ENCODE measurements around the gene KBTBD13. TPM values are rescaled to one million over a fixed set of nuclear protein-coding genes. Genes with fewer than 3 reads are reported as not detected.

The KBTBD13 gene
- total RNA-seq (ENCODE audit: low replicate concordance) = not detected in 2 replicates
- long read RNA-seq = 0 reads

DNA sequence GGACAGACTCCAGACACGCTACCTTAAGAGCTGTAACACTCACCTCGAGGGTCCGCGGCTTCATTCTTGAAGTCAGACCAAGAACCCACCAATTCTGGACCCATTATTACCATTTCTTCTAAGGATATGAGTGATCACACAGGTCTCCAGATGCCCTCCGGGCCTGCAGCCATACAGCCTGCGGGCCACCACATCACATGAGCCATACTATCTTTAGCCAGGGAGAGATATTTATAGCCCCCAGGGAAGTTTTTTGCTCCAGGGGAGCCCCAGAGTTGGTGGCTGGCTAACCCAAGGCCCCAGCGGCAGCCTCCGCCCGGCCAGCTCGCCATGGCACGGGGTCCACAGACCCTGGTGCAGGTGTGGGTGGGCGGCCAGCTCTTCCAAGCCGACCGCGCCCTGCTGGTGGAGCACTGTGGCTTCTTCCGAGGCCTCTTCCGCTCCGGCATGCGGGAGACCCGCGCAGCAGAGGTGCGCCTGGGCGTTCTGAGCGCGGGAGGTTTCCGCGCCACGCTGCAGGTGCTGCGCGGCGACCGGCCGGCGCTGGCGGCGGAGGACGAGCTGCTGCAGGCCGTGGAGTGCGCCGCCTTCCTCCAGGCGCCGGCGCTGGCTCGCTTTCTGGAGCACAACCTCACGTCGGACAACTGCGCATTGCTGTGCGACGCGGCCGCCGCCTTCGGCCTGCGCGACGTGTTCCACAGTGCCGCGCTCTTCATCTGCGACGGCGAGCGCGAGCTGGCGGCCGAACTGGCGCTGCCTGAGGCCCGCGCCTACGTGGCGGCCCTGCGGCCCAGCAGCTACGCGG is at the start of gene KBTBD13:
KBTBD13 (plus strand) TSS at position 261 of the 805 bp plus-strand sequence; CDS start at position 331, 70 bp downstream.
- DNase-seq (ENCODE audit: extremely low spot score, unreplicated experiment) = no peak

DNA sequence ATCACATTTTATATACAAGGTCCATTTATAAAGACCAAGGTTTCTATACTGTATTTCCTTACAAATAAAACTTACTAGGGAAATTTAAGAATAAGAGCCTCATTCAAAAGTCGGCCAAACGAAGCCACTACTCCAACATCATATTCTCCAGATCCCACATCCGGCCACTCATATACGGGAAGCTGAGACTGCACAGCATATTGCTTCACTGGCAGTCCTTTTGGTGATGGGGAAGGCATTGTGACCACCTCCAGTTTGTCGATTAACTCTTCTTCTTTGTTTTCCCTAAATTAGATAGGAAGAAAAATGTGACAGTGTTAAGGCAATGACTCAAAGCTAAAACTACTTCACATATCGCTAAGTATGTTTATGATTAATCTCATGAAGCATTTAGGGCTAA is 49.8 kb upstream of the KBTBD13 start:
- H3K4me3 Mint-ChIP-seq = peak overlapping the region; percentile 39
- TF ChIP-seq, protein P1, sequence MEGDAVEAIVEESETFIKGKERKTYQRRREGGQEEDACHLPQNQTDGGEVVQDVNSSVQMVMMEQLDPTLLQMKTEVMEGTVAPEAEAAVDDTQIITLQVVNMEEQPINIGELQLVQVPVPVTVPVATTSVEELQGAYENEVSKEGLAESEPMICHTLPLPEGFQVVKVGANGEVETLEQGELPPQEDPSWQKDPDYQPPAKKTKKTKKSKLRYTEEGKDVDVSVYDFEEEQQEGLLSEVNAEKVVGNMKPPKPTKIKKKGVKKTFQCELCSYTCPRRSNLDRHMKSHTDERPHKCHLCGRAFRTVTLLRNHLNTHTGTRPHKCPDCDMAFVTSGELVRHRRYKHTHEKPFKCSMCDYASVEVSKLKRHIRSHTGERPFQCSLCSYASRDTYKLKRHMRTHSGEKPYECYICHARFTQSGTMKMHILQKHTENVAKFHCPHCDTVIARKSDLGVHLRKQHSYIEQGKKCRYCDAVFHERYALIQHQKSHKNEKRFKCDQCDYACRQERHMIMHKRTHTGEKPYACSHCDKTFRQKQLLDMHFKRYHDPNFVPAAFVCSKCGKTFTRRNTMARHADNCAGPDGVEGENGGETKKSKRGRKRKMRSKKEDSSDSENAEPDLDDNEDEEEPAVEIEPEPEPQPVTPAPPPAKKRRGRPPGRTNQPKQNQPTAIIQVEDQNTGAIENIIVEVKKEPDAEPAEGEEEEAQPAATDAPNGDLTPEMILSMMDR (conservative IDR thresholded peaks at IDR 0.05) = no peak
- no peak for DNase-seq (ENCODE audit: extremely low spot score, unreplicated experiment)

More for the DNA sequence above, at the start of gene KBTBD13:
- H3K36me3 Mint-ChIP-seq = no peaks in the 10 kb centered on the region
- H3K27me3 Mint-ChIP-seq = peaks cover 25% of the 10 kb centered on the region
- H3K4me1 Mint-ChIP-seq (ENCODE audit: unreplicated experiment) = peaks cover 24% of the 10 kb centered on the region
- H3K9me3 Mint-ChIP-seq = no peaks in the 10 kb centered on the region
- H3K27ac Mint-ChIP-seq = peak within 1 kb of the TSS; percentile 5
- TF ChIP-seq, protein P1 (conservative IDR thresholded peaks at IDR 0.05) = no peak
- H3K4me3 Mint-ChIP-seq = no peak within 1 kb of the TSS

DNA sequence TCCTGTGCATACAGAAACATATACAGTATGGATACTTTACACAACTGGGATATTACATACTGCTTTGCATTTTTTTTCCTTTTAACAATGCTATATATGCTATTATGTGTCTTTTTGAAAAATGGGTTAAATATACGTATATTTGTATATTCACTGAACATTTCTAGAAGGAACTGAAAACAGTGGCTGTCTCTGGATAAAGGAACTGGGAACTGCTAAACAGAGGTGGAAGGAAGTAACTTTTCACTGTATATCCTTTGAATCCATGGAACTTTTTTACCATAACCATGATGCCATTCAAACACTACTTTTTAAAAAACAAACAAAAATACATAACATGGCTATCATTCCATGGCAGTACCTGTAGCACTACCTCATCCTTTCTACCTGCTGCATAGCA is 49.0 kb upstream of the KBTBD13 start:
- Mint-ChIP-seq H3K4me1 (ENCODE audit: unreplicated experiment) (peaks cover 21% of the 10 kb centered on the region), H3K27ac (no peak overlapping the region), H3K4me3 (peak overlapping the region; percentile 91), H3K9me3 (no peaks in the 10 kb centered on the region), H3K27me3 (peaks cover 5% of the 10 kb centered on the region), H3K36me3 (peaks cover 13% of the 10 kb centered on the region)
- DNase-seq (ENCODE audit: extremely low spot score, unreplicated experiment) = no peak
- TF ChIP-seq, protein P1 (conservative IDR thresholded peaks at IDR 0.05) = no peak

More for the DNA sequence above, 49.8 kb upstream of the KBTBD13 start:
- peaks cover 13% of the 10 kb centered on the region for H3K36me3 Mint-ChIP-seq
- H3K9me3 Mint-ChIP-seq = no peaks in the 10 kb centered on the region
- no peaks in the 10 kb centered on the region for H3K27me3 Mint-ChIP-seq
- H3K27ac Mint-ChIP-seq = no peak overlapping the region
- peaks cover 16% of the 10 kb centered on the region for H3K4me1 Mint-ChIP-seq (ENCODE audit: unreplicated experiment)

- peak overlapping the region; percentile 55 for H3K27ac Mint-ChIP-seq
- H3K36me3 Mint-ChIP-seq = peaks cover 13% of the 10 kb centered on the region
- no peak for DNase-seq (ENCODE audit: extremely low spot score, unreplicated experiment)
- H3K4me1 Mint-ChIP-seq (ENCODE audit: unreplicated experiment) = peaks cover 25% of the 10 kb centered on the region
- H3K27me3 Mint-ChIP-seq = peaks cover 5% of the 10 kb centered on the region
- no peaks in the 10 kb centered on the region for H3K9me3 Mint-ChIP-seq
- H3K4me3 Mint-ChIP-seq = peak overlapping the region; percentile 91
- TF ChIP-seq, protein P1 (conservative IDR thresholded peaks at IDR 0.05) = no peak
Observed at GRCh38 chr15:65028338-65028737, 48.2 kb upstream of the KBTBD13 start.

DNA sequence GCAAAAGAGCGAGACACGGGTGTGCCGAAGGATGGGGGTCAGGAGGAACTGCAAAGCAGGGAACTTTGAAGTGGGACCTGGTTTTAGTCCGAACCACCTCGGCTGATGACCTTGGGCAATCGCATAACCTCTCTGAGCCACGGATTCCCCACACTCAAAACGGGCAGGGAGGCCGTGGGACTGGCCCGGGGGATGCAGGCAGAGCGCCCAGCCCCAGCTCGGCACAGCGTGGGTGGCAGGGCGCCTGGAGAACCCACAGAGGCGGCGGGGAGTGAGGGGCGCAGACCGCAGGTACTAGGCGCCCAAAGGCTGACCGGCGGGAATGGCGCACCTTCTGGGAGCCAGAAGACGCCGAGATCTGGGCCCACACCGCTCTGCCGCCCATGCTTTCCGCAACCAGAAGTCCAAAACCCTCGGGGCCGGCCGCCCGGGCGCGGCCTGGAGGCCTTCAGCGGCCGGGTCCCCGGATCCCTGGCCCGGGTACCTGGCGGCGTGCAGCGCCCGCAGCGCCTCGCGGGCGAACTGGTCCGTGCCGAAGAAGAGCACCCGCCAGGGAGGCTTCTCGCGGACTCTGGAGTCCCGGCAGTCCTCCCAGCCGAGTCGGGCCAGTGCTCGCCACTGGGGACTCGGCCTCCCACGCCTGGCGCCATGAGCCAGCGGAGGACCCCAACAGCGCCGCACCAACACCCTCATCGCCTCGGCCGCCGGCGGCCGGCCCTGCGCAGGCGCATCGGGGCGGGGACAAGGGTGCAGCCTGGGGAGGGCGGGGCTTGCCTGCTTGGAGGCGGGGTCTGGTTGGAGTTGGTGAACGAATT is 47.4 kb upstream of the KBTBD13 start, which contains the start of gene MTFMT:
MTFMT (minus strand) TSS at position 719 of the 815 bp plus-strand sequence; CDS start at position 693, 26 bp downstream.
- Mint-ChIP-seq H3K4me1 (ENCODE audit: unreplicated experiment) (peaks cover 32% of the 10 kb centered on the region), H3K9me3 (no peaks in the 10 kb centered on the region)

More for the DNA sequence above, 47.4 kb upstream of the KBTBD13 start, which contains the start of gene MTFMT:
- TF ChIP-seq, protein P1 (conservative IDR thresholded peaks at IDR 0.05) = peak; percentile 32
- peak; percentile 91 for DNase-seq (ENCODE audit: extremely low spot score, unreplicated experiment)
- H3K4me3 Mint-ChIP-seq = peak within 1 kb of the TSS; percentile 91
- peak within 1 kb of the TSS; percentile 55 for H3K27ac Mint-ChIP-seq
- H3K36me3 Mint-ChIP-seq = peaks cover 13% of the 10 kb centered on the region
- peaks cover 5% of the 10 kb centered on the region for H3K27me3 Mint-ChIP-seq

Measured in type B pancreatic cell (in vitro differentiated cells).